B cell (primary cell): ENCODE data around the gene RGS6. TPM values are rescaled to one million over a fixed set of nuclear protein-coding genes. Genes with fewer than 3 reads are reported as not detected.

Experiments
- ATAC-seq: fragments of 200-7000 bp; cut with Tn5 transposase; one replicate; pipeline ENCODE4 v1.10.0; 2021; ENCODE audit warnings: low read depth, mild to moderate bottlenecking, moderate number of reproducible peaks, moderate library complexity
- CTCF ChIA-PET: fragments of 350-600 bp; sonication (Branson Sonifier 250); formaldehyde crosslinking; loops from one replicate; lab custom pipeline; 2021; ENCODE audit warnings: antibody characterized with exemption, inconsistent platforms; lab: Charles Lee
- POLR2A ChIA-PET: fragments of 350-600 bp; sonication (Branson Sonifier 250); formaldehyde crosslinking; loops from one replicate; lab custom pipeline; 2021; ENCODE audit warnings: antibody characterized with exemption; lab: Charles Lee
- DNase-seq: peaks from one replicate; pipeline ENCODE4 v3.0.0; 2013
- H2AFZ ChIP-seq: 2 replicates; pipeline ENCODE4 v1.6.1; 2012; ENCODE audit warnings: mild to moderate bottlenecking, low read depth, low read length; ENCODE audit not compliant: insufficient read depth, poor library complexity, severe bottlenecking
- H3K27ac ChIP-seq, 2 donors: 1 replicate in 1 of 2; 2 replicates in 1 of 2; pipeline ENCODE4 v1.5.1; 2012 to 2013; ENCODE audit warnings: low read length in 2 of 2, mild to moderate bottlenecking in 2 of 2, moderate library complexity in 1 of 2
- H3K27me3 ChIP-seq, 4 experiments: fragments of 200-600 bp in 1 of 4; sonication (generic) in 1 of 4; replicated peaks in 1 of 4; 1 replicate in 2 of 4; 2 replicates in 2 of 4; pipeline versions ENCODE4 v1.6.1 to v1.7.0; 2013 to 2016; ENCODE audit warnings: low read length in 3 of 4, mild to moderate bottlenecking in 2 of 4, mixed read lengths in 1 of 4, moderate library complexity in 1 of 4; ENCODE audit not compliant: insufficient read depth in 4 of 4, control insufficient read depth in 3 of 4; ENCODE audit errors: control extremely low read depth in 1 of 4
- H3K36me3 ChIP-seq, 2 experiments: replicated peaks in 1 of 2; 1 replicate in 1 of 2; 2 replicates in 1 of 2; pipeline versions ENCODE4 v1.6.1 to v1.7.1; 2013; ENCODE audit warnings: low read length in 1 of 2; ENCODE audit not compliant: insufficient read depth in 2 of 2, control insufficient read depth in 1 of 2; ENCODE audit errors: control extremely low read depth in 1 of 2, extremely low read depth in 1 of 2
- H3K4me1 ChIP-seq, 2 donors: fragments of 200-600 bp in 1 of 2; sonication (generic) in 1 of 2; 1 replicate in 1 of 2; 2 replicates in 1 of 2; pipeline versions ENCODE4 v1.5.1 to v1.6.1; 2013 to 2017; ENCODE audit warnings: low read length in 2 of 2; ENCODE audit not compliant: control insufficient read depth in 2 of 2, insufficient read depth in 2 of 2
- H3K4me2 ChIP-seq: replicated peaks from 2 replicates; pipeline ENCODE3; 2012; ENCODE audit warnings: mild to moderate bottlenecking, low read depth, low read length; ENCODE audit not compliant: poor library complexity, severe bottlenecking
- H3K4me3 ChIP-seq, 5 experiments: fragments of 200-600 bp in 1 of 5; sonication (generic) in 1 of 5; 1 replicate in 3 of 5; 2 replicates in 2 of 5; pipeline versions ENCODE4 v1.5.1 to v1.7.0; 2011 to 2016; ENCODE audit warnings: low read length in 4 of 5, mild to moderate bottlenecking in 4 of 5, low read depth in 2 of 5, control low read depth in 1 of 5, moderate library complexity in 1 of 5; ENCODE audit not compliant: insufficient read depth in 1 of 5; ENCODE audit errors: control extremely low read depth in 1 of 5, extremely low read depth in 1 of 5
- H3K79me2 ChIP-seq: fragments of 200-600 bp; sonication (generic); one replicate; pipeline ENCODE4 v1.6.0; 2016; ENCODE audit warnings: low read length; ENCODE audit not compliant: control insufficient read depth, insufficient read depth
- H3K9ac ChIP-seq: fragments of 200-600 bp; sonication (generic); 2 replicates; pipeline ENCODE4 v1.6.1; 2017; ENCODE audit warnings: mild to moderate bottlenecking, low read length, moderate library complexity
- H3K9me3 ChIP-seq, 3 donors: one replicate each; pipeline versions ENCODE4 v1.6.1 to v1.7.1; 2013; ENCODE audit warnings: low read length in 2 of 3; ENCODE audit not compliant: control insufficient read depth in 2 of 3, insufficient read depth in 1 of 3; ENCODE audit errors: control extremely low read depth in 1 of 3
- H4K20me1 ChIP-seq: 2 replicates; pipeline ENCODE4 v1.6.0; 2012; ENCODE audit warnings: mild to moderate bottlenecking, low read length; ENCODE audit not compliant: insufficient read depth, control insufficient read depth, poor library complexity, severe bottlenecking
- H3K27ac Mint-ChIP-seq: one replicate; pipeline ENCODE4 v1.8.0; 2021; ENCODE audit warnings: mixed read lengths
- H3K27me3 Mint-ChIP-seq: one replicate; pipeline ENCODE4 v1.8.0; 2021; ENCODE audit warnings: mixed read lengths
- H3K4me1 Mint-ChIP-seq: one replicate; pipeline ENCODE4 v1.8.0; 2021; ENCODE audit warnings: mixed read lengths
- H3K4me3 Mint-ChIP-seq: one replicate; pipeline ENCODE4 v1.8.0; 2021; ENCODE audit warnings: mixed read lengths
- H3K9me3 Mint-ChIP-seq: one replicate; pipeline ENCODE4 v1.8.0; 2022; ENCODE audit warnings: mixed read lengths; ENCODE audit not compliant: insufficient read depth
- CTCF ChIP-seq: fragments of 200-600 bp; IDR thresholded peaks from one replicate; pipeline ENCODE4 v1.8.0; 2022; ENCODE audit warnings: antibody characterized with exemption, mild to moderate bottlenecking
- EZH2 ChIP-seq: IDR thresholded peaks from 2 replicates; pipeline ENCODE4 v1.6.1; 2012; ENCODE audit warnings: borderline replicate concordance, low read depth, mild to moderate bottlenecking, moderate library complexity, low read length; ENCODE audit not compliant: insufficient read depth, poor library complexity, severe bottlenecking
- WGBS: methylation state at CpG from one replicate; pipeline ENCODE4 v1.1.5; 2013; ENCODE audit warnings: missing lambda C conversion rate; ENCODE audit not compliant: insufficient coverage; 5-methylcytosine and 5-hydroxymethylcytosine counted together
- intact Hi-C: fragments of 100-400 bp; cut with micrococcal nuclease; formaldehyde crosslinking; loops from one replicate; pipeline ENCODE4 v1.10.0; 2022
- polyA plus RNA-seq: library from polyadenylated mRNA; depleted of rRNA; stranded (reverse); fragments of >200 nt; gene quantifications from 2 replicates; pipeline ENCODE4 v1.2.3, GENCODE V29; 2012
- total RNA-seq, 2 donors: library from RNA; stranded (reverse); fragments of 120-200 nt in 1 of 2; gene quantifications; 1 replicate in 1 of 2; 2 replicates in 1 of 2; pipeline versions ENCODE4 v1.2.3 to v1.2.4, GENCODE V29; 2013 to 2022

RGS6 gene
- total and polyA plus RNA-seq, 2 donors (not counting 1 experiment from before 2014, with no cell fraction given): 0.07 TPM; not detected in 1

GRCh38 chr14:72013721-72014345, 81.6 kb downstream of the RGS6 start:
- Histone ChIP-seq H3K9me3 (no peaks in the 10 kb centered on the region), H3K27me3 (no peaks in the 10 kb centered on the region), H3K36me3 (no peaks in the 10 kb centered on the region), H3K79me2 (no peaks in the 10 kb centered on the region), H3K4me3 (no peak overlapping the region), H3K27ac (no peak overlapping the region), H3K4me1 (no peaks in the 10 kb centered on the region), H4K20me1 (no peaks in the 10 kb centered on the region), H3K4me2 (no peak overlapping the region), H2AFZ (no peak overlapping the region), H3K9ac (no peak overlapping the region)
- TF ChIP-seq EZH2 (no peak), CTCF (no peak)
- H3K9me3 Mint-ChIP-seq: no peaks in the 10 kb centered on the region
- intact Hi-C loops: no loop called here
- H3K27ac Mint-ChIP-seq: no peak overlapping the region
- H3K4me1 Mint-ChIP-seq: no peaks in the 10 kb centered on the region
- WGBS: 93% methylated on average over 6 of the region's 8 CpGs
- ChIA-PET CTCF (interaction anchor here (1.7 kb wide), 1 partner anchor 11 kb away, joined by 5 read pairs; no protein-coding TSS in a partner anchor), POLR2A (no interaction called here)
- no peak for DNase-seq
- no peak overlapping the region for H3K4me3 Mint-ChIP-seq
- H3K27me3 Mint-ChIP-seq: peaks cover 3% of the 10 kb centered on the region
- ATAC-seq: no peak

DNA sequence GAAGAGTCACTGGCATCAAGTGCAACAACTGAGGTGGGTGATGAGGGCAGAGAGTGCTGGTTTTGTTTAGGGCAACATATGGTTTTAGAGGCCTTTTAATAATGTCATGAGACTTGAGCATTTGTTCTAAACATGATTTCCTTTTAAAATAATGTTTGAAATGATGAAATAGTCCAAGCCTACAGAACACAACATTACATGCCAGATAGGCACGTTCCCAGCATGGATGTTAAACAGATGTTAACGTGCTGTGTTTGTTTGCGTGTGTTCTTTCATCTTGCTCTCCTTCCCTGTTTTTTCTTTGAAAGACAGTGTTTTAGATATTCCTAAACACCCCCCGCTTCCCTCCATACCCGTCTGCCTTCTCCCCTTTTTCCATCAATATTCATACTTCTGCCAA, 82.3 kb downstream of the RGS6 start:
- Histone ChIP-seq H3K4me1 (no peaks in the 10 kb centered on the region), H3K27me3 (no peaks in the 10 kb centered on the region), H3K36me3 (no peaks in the 10 kb centered on the region), H3K9me3 (no peaks in the 10 kb centered on the region), H3K27ac (no peak overlapping the region), H3K9ac (no peak overlapping the region), H3K79me2 (no peaks in the 10 kb centered on the region), H3K4me3 (no peak overlapping the region), H3K4me2 (no peak overlapping the region), H4K20me1 (no peaks in the 10 kb centered on the region), H2AFZ (no peak overlapping the region)
- POLR2A ChIA-PET: no interaction called here
- intact Hi-C loops: no loop called here
- Mint-ChIP-seq H3K4me3 (no peak overlapping the region), H3K27ac (no peak overlapping the region), H3K9me3 (no peaks in the 10 kb centered on the region), H3K27me3 (peaks cover 7% of the 10 kb centered on the region), H3K4me1 (no peaks in the 10 kb centered on the region)
- TF ChIP-seq CTCF (no peak), EZH2 (no peak)
- ATAC-seq: no peak
- DNase-seq: no peak
- CTCF ChIA-PET: no interaction called here
- WGBS: 83% methylated on average over 2 of the region's 5 CpGs
